MM.1S (cell line): ENCODE results near the gene TAS1R2.

ENCODE experiments used
- EZH2 ChIP-seq: fragments of 300-600 bp; sonication (generic); optimal IDR thresholded peaks from 2 replicates; pipeline ENCODE3; 2017; ENCODE audit warnings: low read depth, mild to moderate bottlenecking, antibody characterized with exemption, low read length, mixed read lengths
- TF ChIP-seq, protein P1 (sequence below): fragments of 300-600 bp; sonication (generic); IDR thresholded peaks from 2 replicates; pipeline ENCODE4 v1.5.1; 2016; ENCODE audit warnings: antibody characterized with exemption, low read length, mixed read lengths

DNA sequence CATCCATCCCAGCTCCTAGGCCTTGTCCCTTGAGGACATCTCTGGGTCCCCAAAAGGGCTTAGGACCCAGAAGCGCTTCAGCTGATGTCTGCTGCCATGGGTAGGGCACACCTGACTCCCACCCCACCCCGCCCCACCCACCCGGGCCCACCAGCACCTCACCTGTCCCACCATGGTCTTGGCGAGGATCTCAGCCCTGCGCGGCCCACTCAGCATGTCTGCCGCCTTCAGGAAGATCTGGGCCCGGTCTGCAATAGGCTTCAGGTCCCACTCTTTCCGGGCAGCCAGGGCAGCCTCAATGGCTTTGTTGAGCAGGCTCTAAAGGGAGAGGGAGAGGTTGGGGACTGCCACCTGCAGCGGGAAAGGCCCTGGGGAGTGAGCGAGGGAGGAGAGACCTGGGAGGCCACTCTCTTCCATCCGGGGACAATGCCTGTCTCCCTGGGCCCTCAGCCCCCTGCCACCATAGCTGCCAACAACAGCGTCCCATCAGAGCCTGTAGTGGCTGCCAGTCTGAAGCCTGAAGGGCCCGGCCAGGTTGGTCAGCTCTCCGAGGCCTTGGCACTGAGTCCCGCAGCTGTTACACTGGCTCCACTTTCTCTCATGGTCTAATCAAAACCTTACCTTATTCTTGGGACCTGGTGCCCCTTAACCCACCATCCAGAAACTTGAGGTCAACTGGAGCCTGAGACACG is 26.0 kb upstream of the TAS1R2 start:
- TF ChIP-seq, protein P1, sequence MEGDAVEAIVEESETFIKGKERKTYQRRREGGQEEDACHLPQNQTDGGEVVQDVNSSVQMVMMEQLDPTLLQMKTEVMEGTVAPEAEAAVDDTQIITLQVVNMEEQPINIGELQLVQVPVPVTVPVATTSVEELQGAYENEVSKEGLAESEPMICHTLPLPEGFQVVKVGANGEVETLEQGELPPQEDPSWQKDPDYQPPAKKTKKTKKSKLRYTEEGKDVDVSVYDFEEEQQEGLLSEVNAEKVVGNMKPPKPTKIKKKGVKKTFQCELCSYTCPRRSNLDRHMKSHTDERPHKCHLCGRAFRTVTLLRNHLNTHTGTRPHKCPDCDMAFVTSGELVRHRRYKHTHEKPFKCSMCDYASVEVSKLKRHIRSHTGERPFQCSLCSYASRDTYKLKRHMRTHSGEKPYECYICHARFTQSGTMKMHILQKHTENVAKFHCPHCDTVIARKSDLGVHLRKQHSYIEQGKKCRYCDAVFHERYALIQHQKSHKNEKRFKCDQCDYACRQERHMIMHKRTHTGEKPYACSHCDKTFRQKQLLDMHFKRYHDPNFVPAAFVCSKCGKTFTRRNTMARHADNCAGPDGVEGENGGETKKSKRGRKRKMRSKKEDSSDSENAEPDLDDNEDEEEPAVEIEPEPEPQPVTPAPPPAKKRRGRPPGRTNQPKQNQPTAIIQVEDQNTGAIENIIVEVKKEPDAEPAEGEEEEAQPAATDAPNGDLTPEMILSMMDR = no peak
- no peak for TF ChIP-seq EZH2
